Esophagus (tissue), 2 donors: ENCODE results near the gene RGPD5. TPM values are rescaled to one million over a fixed set of nuclear protein-coding genes. Genes with fewer than 3 reads are reported as not detected.
"Not testable (repeated sequence)": the region's sequence is repeated elsewhere in the genome, so short reads cannot be mapped to it uniquely, and the experiment has no call there.

Source experiments
- H3K27ac ChIP-seq, 2 donors: one replicate each; pipeline ENCODE4 v1.5.1; 2013; ENCODE audit warnings: low read depth in 2 of 2, mild to moderate bottlenecking in 2 of 2, inconsistent platforms in 1 of 2, low read length in 1 of 2, moderate library complexity in 1 of 2
- H3K27me3 ChIP-seq, 2 donors: one replicate each; pipeline ENCODE4 v1.6.1; 2013; ENCODE audit warnings: low read length in 2 of 2, control low read depth in 1 of 2, mild to moderate bottlenecking in 1 of 2; ENCODE audit not compliant: insufficient read depth in 2 of 2, control insufficient read depth in 1 of 2
- H3K36me3 ChIP-seq, 2 donors: one replicate each; pipeline ENCODE4 v1.6.1; 2013; ENCODE audit warnings: low read length in 1 of 2; ENCODE audit not compliant: control insufficient read depth in 2 of 2, insufficient read depth in 2 of 2
- H3K4me1 ChIP-seq, 2 donors: one replicate each; pipeline ENCODE4 v1.6.1; 2013; ENCODE audit warnings: low read length in 1 of 2; ENCODE audit not compliant: control insufficient read depth in 2 of 2, insufficient read depth in 2 of 2
- H3K4me3 ChIP-seq, 2 donors: one replicate each; pipeline ENCODE4 v1.5.1; 2013; ENCODE audit warnings: low read length in 2 of 2, mild to moderate bottlenecking in 2 of 2, low read depth in 1 of 2, moderate library complexity in 1 of 2
- H3K9me3 ChIP-seq, 2 donors: one replicate each; pipeline ENCODE4 v1.6.1; 2013; ENCODE audit warnings: mild to moderate bottlenecking in 2 of 2, low read depth in 1 of 2, low read length in 1 of 2, moderate library complexity in 1 of 2; ENCODE audit not compliant: control insufficient read depth in 2 of 2, insufficient read depth in 1 of 2
- WGBS, 2 donors: extraction: QIAGEN DNeasy Blood & Tissue Kit; methylation state at CpG; one replicate each; pipeline ENCODE4 v1.1.7; 2013; 5-methylcytosine and 5-hydroxymethylcytosine counted together
- polyA plus RNA-seq, 2 donors: library from polyadenylated mRNA; stranded (reverse); fragments of 200-250 nt; gene quantifications; one replicate each; pipeline ENCODE4 v1.2.3, GENCODE V29; 2013
- donor health status: healthy with polysubstance abuse.
- donor health status: Bipolar disorder and iron deficiency.

The RGPD5 gene
- polyA plus RNA-seq, 2 donors, result 2.9 to 8.5 TPM

DNA sequence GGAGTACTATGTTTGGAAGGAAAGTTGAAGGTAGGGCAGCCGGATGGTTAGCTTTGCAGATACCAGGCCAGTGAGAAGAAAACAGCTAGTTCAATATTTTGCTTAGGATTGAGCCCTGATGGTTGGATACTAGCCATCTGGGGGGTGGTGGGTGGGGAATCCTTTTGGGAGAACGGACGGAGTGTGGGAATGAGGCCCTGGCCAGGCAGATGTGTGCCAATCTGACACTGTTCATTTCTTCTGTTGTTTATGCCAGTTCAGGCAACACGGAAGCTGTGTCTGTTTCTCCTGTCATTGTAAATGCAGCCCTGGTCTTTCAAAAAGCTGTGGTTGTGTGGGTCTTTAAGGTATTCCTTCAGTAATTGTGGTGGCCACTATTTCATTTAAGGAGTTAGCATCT is 96.9 kb downstream of the RGPD5 start:
- H3K4me3 ChIP-seq, H3K27me3 ChIP-seq, H3K27ac ChIP-seq, H3K4me1 ChIP-seq, H3K9me3 ChIP-seq, H3K36me3 ChIP-seq: not testable (repeated sequence)
- WGBS, 2 donors, result no CpG with 5 or more reads among the region's 4 CpGs

- not testable (repeated sequence) for H3K27ac ChIP-seq
- no CpG with 5 or more reads among the region's 7 CpGs for WGBS, 2 donors
Measured at GRCh38 chr2:109893736-109894135, 99.6 kb downstream of the RGPD5 start.

DNA sequence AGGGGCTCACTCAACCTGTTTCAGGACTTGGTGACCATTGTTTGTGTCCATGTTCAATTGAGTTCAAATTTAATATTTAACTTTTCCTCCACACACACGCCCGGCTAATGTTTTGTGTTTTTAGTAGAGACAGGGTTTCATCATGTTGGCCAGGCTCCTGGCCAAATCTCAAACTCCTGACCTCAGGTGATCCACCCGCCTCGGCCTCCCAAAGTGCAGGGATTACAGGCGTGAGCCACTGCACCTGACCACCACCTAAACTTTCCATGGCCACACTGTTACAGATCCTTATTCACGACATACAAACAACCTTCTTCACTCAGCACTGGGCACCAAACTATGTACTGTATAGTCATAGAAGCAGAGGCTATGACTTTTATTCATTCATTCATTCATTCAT is 100.0 kb downstream of the RGPD5 start:
- not testable (repeated sequence) for H3K9me3 ChIP-seq, H3K4me1 ChIP-seq, H3K27me3 ChIP-seq, H3K4me3 ChIP-seq, H3K36me3 ChIP-seq, H3K27ac ChIP-seq
- no CpG with 5 or more reads among the region's 6 CpGs for WGBS, 2 donors

More at GRCh38 chr2:109893736-109894135, 99.6 kb downstream of the RGPD5 start:
- not testable (repeated sequence) for H3K9me3 ChIP-seq, H3K4me1 ChIP-seq, H3K36me3 ChIP-seq, H3K27me3 ChIP-seq, H3K4me3 ChIP-seq

- not testable (repeated sequence) for H3K4me3 ChIP-seq, H3K36me3 ChIP-seq, H3K27ac ChIP-seq, H3K27me3 ChIP-seq, H3K9me3 ChIP-seq, H3K4me1 ChIP-seq
- WGBS, 2 donors, result no CpG with 5 or more reads among the region's 3 CpGs
Measured at GRCh38 chr2:109895090-109895869, 101.2 kb downstream of the RGPD5 start.

DNA sequence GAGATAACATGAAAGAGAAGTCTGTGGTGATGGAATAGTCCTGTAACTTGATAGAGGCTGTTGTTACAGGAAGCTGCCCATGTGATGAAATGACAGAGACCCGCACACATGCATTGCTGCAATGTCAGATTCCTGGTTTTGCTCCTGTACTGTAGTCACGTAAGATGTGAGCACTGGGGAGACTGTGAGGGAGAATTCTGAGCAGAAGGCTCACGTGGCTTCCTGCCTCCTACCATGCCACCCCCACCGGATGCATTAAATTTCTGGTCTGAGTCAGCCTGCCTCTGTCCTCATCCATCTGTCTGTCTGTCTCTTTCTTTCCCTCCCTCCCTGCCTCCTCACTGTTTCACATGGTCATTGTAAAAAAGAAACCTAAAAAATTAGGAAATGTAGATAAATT is 102.1 kb downstream of the RGPD5 start:
- not testable (repeated sequence) for H3K4me3 ChIP-seq, H3K9me3 ChIP-seq, H3K4me1 ChIP-seq, H3K27ac ChIP-seq, H3K27me3 ChIP-seq, H3K36me3 ChIP-seq
- no CpG with 5 or more reads among the region's 4 CpGs for WGBS, 2 donors

GRCh38 chr2:109897769-109898461 is 103.8 kb downstream of the RGPD5 start:
- not testable (repeated sequence) for H3K4me1 ChIP-seq, H3K9me3 ChIP-seq, H3K27me3 ChIP-seq, H3K4me3 ChIP-seq, H3K36me3 ChIP-seq, H3K27ac ChIP-seq
- WGBS, 2 donors, result no CpG with 5 or more reads among the region's 8 CpGs

DNA sequence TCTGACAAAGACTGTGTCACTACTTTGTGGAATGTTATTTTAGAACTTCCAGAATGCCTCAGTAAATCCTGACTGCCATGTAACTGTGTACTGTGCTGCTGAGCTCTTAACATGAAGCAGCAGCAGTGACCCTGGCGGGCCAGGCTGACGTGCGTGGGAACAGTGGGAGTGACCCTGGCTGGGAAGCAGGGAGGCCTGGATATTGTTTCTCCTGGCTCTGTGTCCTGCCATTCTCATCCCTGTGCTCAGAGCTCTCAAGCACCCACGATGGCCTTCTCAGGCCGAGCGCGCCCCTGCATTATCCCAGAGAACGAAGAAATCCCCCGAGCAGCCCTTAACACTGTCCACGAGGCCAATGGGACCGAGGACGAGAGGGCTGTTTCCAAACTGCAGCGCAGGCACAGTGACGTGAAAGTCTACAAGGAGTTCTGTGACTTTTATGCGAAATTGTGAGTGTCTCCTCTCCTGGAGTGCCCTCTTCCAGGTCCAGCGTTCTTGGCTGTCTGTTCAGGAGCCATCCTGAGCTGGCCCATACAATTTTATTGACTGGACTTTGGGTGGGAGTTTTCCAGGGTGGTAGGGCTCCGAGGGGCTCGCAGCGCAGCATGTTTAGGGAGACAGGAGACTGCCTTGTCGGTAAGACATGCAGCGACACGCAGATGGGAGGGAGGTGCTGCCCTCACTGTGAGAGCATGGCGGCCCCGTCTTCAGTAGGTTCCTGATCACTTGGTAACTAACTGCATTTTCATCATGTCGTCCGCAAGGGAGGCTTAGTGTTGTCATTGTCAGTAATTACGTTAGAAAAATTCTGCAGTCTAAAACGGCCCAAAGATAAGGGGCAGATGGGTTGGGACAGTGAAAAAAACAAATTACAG is 104.6 kb downstream of the RGPD5 start, which contains the start of gene LIMS3:
LIMS3 (plus strand) TSS at position 227 of the 875 bp plus-strand sequence; CDS start at position 268, 41 bp downstream.
- no CpG with 5 or more reads among the region's 28 CpGs for WGBS, 2 donors
- not testable (repeated sequence) for H3K4me1 ChIP-seq, H3K4me3 ChIP-seq, H3K36me3 ChIP-seq, H3K9me3 ChIP-seq, H3K27ac ChIP-seq, H3K27me3 ChIP-seq

DNA sequence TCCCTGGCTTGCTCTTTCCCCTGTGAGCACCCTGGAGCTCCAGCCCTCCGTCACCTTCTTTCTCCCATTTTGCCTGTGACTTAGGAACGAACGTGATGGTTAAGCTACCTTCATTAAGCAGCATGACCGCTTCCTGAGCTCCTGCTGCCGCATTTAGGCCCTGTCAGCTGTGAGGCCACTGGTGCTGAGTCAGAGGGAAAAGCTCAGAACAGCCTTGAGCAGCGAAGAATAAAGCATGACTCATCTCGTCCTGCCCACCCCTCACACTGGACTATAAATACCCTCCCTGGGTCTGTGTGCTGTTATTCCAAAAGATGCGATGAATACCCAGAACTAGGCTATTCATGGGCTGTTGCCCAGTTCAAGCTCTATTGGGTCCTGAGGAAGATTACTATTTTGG is 111.7 kb downstream of the RGPD5 start:
- H3K27me3 ChIP-seq, H3K4me3 ChIP-seq, H3K36me3 ChIP-seq, H3K27ac ChIP-seq, H3K9me3 ChIP-seq, H3K4me1 ChIP-seq: not testable (repeated sequence)
- no CpG with 5 or more reads among the region's 8 CpGs for WGBS, 2 donors
